Transverse colon (tissue), 4 donors: Measurements from ENCODE around the gene GPR55.

ENCODE experiments used
- POLR2AphosphoS5 ChIP-seq, 3 donors: sonication (generic); formaldehyde crosslinking; IDR thresholded peaks; one replicate each; pipeline ENCODE4 v1.6.1; 2016; ENCODE audit warnings: antibody characterized with exemption in 3 of 3
- TF ChIP-seq, protein P1 (sequence below), 5 experiments: fragments of 200-600 bp in 3 of 5; fragments of 450-650 bp in 2 of 5; sonication (generic) in 3 of 5; IDR thresholded peaks; 1 replicate in 2 of 5; 2 replicates in 3 of 5; pipeline ENCODE4 v1.5.1; 2016 to 2017; ENCODE audit warnings: antibody characterized with exemption in 5 of 5, inconsistent platforms in 3 of 5, mild to moderate bottlenecking in 2 of 5, moderate library complexity in 1 of 5

DNA sequence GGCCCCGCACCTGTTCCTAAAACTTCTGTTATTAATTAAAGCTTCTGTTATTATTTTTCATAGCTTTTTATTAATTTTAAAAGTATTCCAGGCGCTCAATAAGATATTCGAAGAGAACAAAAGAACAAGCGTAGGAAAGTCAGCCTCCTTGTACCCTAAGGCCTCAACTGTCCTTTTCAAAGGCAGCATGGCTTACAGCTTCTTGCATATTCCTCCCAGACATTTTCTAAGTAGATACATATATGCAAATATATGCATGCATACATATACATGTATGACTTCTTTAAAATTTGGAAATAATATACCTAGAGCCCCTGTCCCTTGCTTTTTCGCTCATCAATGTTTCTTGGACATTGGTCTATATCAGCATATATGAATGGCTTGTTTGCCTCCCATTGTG, 12.3 kb downstream of the GPR55 start:
- TF ChIP-seq, protein P1, sequence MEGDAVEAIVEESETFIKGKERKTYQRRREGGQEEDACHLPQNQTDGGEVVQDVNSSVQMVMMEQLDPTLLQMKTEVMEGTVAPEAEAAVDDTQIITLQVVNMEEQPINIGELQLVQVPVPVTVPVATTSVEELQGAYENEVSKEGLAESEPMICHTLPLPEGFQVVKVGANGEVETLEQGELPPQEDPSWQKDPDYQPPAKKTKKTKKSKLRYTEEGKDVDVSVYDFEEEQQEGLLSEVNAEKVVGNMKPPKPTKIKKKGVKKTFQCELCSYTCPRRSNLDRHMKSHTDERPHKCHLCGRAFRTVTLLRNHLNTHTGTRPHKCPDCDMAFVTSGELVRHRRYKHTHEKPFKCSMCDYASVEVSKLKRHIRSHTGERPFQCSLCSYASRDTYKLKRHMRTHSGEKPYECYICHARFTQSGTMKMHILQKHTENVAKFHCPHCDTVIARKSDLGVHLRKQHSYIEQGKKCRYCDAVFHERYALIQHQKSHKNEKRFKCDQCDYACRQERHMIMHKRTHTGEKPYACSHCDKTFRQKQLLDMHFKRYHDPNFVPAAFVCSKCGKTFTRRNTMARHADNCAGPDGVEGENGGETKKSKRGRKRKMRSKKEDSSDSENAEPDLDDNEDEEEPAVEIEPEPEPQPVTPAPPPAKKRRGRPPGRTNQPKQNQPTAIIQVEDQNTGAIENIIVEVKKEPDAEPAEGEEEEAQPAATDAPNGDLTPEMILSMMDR (IDR thresholded peaks at IDR 0.05): no peak
- TF ChIP-seq POLR2AphosphoS5 (IDR thresholded peaks at IDR 0.05): no peak
